NCI-H187 (cell line): Measurements from ENCODE around the gene PIGP.
A peak's percentile ranks its signal among the peaks of the same experiment; 100 is the strongest.
"Not testable (repeated sequence)": the region's sequence is repeated elsewhere in the genome, so short reads cannot be mapped to it uniquely, and the experiment has no call there.

Experiments used
- DNase-seq, 2 experiments: peaks; one replicate each; lab custom pipeline; 2025; lab: John Stamatoyannopoulos, UW

The PIGP gene

GRCh38 chr21:37072988-37073416 lies at the start of gene PIGP, which contains the start of gene TTC3:
Gene PIGP (minus strand): TSS chr21:37073071. CDS start chr21:37072515, 556 bp downstream.
Gene TTC3 (plus strand): TSS chr21:37073254. CDS start chr21:37087258, 14,004 bp downstream.
- DNase-seq = peak; percentile 95 to 96

DNA sequence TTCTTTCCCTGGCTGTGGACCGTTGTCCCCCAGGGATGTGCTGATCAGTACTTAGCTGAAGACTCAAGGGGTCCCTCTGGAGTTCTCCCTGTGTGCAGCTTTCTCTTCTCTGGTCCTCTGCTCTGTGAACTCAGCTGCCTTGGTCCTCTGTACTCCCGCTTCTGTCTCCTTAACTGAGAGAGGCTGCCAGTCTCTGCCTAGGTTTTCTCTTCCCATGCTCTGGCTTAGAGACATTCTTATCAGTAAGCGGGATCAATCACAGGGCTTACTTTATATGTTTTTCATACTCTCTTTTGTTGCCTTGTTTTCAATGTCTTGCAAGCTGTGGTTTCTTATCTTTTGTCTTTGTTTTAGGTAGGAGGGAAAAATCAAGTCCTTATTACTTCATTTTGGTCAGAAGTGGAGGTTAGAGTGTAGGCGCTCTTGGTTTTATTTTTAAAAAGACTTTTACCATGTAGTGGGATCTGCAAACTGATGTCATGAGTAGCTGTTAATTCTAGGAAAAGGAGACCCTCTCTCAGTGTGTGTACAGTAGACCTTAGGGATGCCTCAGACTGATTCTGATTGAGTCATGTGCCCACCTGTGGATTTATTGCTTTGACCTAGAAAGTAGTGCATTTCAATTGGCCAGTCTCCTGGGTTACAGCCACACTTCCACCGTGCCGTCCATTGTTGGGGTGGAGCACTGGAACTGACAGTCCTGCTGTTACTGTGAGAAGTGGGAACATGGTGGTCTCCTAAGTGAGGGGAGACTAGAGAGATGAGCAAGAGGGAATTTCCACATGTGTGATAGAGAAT lies 46.7 kb upstream of the PIGP start:
- no peak for DNase-seq

GRCh38 chr21:37118187-37118826 lies 45.4 kb upstream of the PIGP start:
- DNase-seq = no peak

GRCh38 chr21:37117204-37117603 lies 44.3 kb upstream of the PIGP start:
- DNase-seq = no peak

GRCh38 chr21:37116459-37116858 lies 43.6 kb upstream of the PIGP start:
- not testable (repeated sequence) for DNase-seq

DNA sequence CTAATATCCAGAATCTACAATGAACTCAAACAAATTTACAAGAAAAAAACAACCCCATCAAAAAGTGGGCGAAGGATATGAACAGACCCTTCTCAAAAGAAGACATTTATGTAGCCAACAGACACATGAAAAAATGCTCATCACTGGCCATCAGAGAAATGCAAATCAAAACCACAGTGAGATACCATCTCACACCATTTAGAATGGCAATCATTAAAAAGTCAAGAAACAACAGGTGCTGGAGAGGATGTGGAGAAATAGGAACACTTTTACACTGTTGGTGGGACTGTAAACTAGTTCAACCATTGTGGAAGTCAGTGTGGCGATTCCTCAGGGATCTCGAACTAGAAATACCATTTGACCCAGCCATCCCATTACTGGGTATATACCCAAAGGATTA lies 41.4 kb upstream of the PIGP start:
- DNase-seq = not testable (repeated sequence)

GRCh38 chr21:37111029-37111428 lies 38.2 kb upstream of the PIGP start:
- DNase-seq = not testable (repeated sequence)

DNA sequence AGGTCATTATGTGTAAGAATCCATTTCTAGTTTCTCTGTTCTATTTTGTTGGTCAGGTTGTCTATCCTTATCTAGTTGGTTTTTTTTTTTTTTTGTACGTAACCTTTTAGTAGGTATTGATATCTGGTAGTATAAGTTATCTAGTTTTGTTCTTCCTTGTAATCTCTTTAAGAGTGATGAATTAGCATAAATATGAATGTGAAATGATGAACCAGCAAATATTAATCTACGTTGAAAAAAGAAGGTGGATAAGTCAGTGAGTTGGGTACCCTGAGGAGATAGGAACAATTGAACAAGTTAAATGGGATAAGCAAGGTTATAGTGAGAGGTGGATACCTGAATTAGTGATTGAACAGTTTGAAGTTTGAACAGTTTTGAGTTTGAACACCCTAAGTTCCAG lies 34.1 kb upstream of the PIGP start:
- no peak for DNase-seq

GRCh38 chr21:37102746-37103145 lies 29.9 kb upstream of the PIGP start:
- DNase-seq = not testable (repeated sequence)

DNA sequence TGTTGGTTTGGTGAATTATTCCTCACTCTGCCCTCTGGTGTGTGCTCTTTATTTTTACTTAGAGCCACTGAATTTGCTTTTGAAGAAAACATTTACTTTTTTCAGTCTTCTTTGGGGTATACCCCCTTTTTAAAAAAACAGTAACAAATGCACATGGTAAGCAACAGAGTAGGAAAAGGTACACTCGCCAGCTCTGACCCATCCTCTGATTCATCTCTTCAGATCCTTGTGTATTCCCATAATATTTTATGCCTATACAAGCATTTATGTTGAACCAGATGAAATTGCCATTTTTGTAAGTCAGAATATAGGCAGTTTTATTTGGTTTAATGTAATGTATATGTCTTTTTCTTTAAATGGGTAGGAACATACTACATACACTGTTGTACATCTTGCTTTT lies 28.5 kb upstream of the PIGP start:
- no peak for DNase-seq

DNA sequence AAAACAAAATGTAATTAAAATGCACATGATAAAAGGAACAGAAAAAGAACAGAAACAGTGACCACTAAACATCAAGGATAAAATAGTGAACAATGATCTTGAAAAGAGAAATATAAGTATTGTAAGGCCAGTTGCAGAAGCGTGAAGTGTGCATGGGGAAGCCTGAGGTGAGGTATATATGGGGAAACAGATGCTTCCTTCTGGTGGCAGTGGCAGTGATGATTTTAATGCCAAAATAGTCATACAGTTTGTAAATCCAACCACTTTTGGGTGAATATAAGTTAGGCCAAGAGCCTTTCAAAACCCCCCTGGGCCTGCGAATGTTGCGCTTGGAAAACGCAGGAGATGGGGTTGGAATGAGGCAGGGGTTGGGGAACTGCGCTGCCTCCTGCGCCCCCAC lies 27.4 kb upstream of the PIGP start:
- DNase-seq = no peak

DNA sequence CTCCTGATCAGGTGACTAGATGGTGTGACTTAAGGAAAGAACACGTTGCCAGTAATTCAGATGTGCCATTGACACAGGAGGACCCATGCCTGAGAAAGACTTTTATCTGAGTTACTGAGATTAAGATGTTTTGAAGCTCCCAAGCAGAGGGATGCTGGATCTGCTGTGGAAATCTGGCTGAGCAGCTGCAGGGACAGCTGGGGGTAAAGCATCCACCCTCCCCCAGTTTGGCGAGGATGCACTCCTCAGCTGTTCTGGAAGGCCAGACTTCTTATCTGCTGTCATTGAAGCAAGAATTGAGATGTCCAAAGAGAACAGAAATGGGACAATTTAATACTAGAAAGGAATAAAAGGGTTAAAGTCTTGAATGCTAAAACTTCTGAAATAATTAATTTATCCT lies 25.9 kb upstream of the PIGP start:
- DNase-seq = no peak

GRCh38 chr21:37095821-37096220 lies 22.9 kb upstream of the PIGP start:
- DNase-seq = no peak

- no peak for DNase-seq
These were observed 21.1 kb upstream of the PIGP start for GRCh38 chr21:37093977-37094376.

- no peak for DNase-seq
These were observed 15.4 kb upstream of the PIGP start for GRCh38 chr21:37088186-37088735.

DNA sequence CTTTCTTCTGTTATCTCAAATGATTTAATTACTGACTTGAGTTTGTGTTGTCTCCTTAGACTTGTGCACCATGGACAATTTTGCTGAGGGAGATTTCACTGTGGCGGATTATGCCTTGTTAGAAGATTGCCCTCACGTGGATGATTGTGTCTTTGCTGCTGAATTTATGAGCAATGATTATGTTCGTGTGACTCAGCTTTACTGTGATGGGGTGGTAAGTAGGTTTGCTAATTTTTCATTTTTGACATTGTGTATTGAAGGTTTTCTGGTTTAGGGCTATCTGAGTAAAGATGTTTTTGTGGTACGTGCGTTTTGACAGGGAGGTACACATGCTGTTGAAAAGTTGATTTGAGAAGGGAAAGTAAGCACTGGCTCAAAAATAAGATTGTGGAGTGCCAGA lies 14.3 kb upstream of the PIGP start:
- DNase-seq = peak in 1 of 2 experiments; percentile 25

- no peak for DNase-seq
These were observed 12.9 kb upstream of the PIGP start for GRCh38 chr21:37085726-37086125.

DNA sequence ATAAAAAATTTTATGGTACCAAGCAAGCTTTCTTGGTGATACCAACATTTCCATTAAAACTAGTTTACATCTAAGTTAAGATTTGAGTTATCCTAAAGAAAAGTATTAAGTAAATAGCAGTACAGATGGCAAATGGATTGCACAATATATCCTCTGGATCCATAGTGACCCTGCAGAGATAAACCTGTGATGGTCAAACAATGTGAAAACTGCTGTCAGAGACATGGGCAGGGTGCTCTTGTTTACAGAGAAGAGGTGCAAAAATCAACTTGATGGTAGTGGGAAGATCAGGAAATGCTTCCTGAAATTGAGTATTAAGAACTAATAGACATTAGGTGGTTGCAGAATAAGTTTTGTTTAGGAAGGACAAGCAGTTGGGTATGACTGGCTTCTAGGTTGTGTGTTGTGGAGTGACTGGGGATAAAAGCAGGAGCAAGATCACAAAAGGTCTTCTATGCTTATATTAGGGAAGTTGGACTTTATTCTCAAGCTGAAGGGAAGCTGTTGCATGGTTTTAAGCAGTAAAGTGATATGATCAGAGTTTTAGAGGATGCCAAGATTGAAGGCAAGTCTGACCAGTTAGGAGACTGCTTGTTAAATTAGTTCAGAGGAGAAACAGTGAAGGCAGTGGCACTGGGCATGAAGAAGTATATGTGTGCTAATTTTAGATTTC lies 10.1 kb upstream of the PIGP start:
- no peak for DNase-seq

DNA sequence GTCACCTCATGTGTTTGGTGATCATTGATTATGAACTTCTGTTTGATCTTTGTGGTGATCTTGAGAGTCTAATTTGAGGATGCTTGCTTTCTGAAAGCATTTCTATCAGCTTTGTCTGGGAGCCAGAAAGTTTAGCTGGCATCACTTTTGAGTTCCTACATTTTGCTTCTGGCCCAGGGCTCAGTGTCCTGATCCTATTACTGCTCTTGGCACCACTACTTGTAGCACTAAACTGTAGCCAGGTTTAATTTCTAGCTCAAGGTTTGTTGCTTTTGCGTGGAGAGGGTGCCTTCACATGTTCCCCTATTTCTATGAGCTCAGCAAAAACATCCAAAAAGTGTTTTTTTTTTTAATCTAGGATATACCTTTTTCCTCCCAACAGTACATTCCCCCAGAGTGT lies 9.5 kb upstream of the PIGP start:
- DNase-seq = no peak

GRCh38 chr21:37079211-37079824 lies 6.4 kb upstream of the PIGP start:
- no peak for DNase-seq

- DNase-seq = no peak
These were observed 4.5 kb upstream of the PIGP start for GRCh38 chr21:37077403-37077802.
